BJ (cell line): ENCODE data around the gene OR10P1. TPM values are rescaled to one million over a fixed set of nuclear protein-coding genes. Genes with fewer than 3 reads are reported as not detected.

ENCODE experiments used
- CTCF ChIA-PET: fragments of 350-600 bp; formaldehyde crosslinking; extraction: SDS; loops from one replicate; lab custom pipeline; 2021; ENCODE audit warnings: antibody characterized with exemption, inconsistent platforms; lab: Yijun Ruan, JAX
- POLR2A ChIA-PET: fragments of 300-600 bp; sonication (Branson Sonifier 250); formaldehyde crosslinking; extraction: SDS; loops from one replicate; lab custom pipeline; 2021; ENCODE audit warnings: antibody characterized with exemption; lab: Charles Lee
- DNase-seq: peaks from one replicate; pipeline ENCODE4 v3.0.0-alpha.2; 2011; ENCODE audit warnings: low read depth
- H3K27me3 ChIP-seq: 2 replicates; pipeline ENCODE4 v1.6.0; 2011; ENCODE audit warnings: low read length; ENCODE audit not compliant: control insufficient read depth, insufficient read depth
- H3K36me3 ChIP-seq: 2 replicates; pipeline ENCODE4 v1.5.1; 2011; ENCODE audit warnings: low read length; ENCODE audit not compliant: control insufficient read depth, insufficient read depth
- H3K4me3 ChIP-seq: 2 replicates; pipeline ENCODE4 v1.5.1; 2011; ENCODE audit warnings: low read depth, mild to moderate bottlenecking, control low read depth, low read length
- polyA plus RNA-seq: library from polyadenylated mRNA; depleted of rRNA; stranded (reverse); fragments of >200 nt; gene quantifications from 2 replicates; pipeline ENCODE4 v1.2.3, GENCODE V29; 2011
- TF ChIP-seq, protein P1 (sequence below): IDR thresholded peaks from 2 replicates; pipeline ENCODE4 v1.5.1; 2011; ENCODE audit warnings: low read depth, mild to moderate bottlenecking, control low read depth, inconsistent platforms, low read length, moderate library complexity; ENCODE audit not compliant: insufficient read depth

OR10P1 gene
- polyA plus RNA-seq, 1 experiment = not detected

DNA sequence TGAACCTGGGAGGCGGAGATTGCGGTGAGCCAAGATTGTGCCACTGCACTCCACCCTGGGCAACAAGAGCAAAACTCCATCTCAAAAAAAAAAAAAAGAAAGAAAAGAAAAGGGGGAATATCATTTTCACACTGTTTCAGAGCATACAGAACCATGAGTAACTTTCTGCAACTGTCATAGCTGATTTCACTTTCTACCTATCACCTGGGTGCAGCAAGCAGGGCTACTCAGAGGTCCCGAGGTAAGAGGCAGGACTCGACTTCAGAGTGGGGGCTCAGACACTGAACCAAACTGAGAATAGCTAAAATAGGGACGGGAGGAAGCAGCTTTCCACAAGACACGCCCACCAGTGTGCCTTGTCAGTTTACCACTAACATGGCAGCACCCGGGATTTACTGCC is 29.8 kb downstream of the OR10P1 start:
- DNase-seq = no peak
- POLR2A ChIA-PET = no interaction called here
- H3K27me3 ChIP-seq = peaks cover 2% of the 10 kb centered on the region
- no peaks in the 10 kb centered on the region for H3K36me3 ChIP-seq
- no peak overlapping the region for H3K4me3 ChIP-seq
- TF ChIP-seq, protein P1, sequence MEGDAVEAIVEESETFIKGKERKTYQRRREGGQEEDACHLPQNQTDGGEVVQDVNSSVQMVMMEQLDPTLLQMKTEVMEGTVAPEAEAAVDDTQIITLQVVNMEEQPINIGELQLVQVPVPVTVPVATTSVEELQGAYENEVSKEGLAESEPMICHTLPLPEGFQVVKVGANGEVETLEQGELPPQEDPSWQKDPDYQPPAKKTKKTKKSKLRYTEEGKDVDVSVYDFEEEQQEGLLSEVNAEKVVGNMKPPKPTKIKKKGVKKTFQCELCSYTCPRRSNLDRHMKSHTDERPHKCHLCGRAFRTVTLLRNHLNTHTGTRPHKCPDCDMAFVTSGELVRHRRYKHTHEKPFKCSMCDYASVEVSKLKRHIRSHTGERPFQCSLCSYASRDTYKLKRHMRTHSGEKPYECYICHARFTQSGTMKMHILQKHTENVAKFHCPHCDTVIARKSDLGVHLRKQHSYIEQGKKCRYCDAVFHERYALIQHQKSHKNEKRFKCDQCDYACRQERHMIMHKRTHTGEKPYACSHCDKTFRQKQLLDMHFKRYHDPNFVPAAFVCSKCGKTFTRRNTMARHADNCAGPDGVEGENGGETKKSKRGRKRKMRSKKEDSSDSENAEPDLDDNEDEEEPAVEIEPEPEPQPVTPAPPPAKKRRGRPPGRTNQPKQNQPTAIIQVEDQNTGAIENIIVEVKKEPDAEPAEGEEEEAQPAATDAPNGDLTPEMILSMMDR = no peak
- CTCF ChIA-PET = interaction anchor here (0.6 kb wide), 2 partner anchors 143 to 1093 kb away, joined by 3 to 4 read pairs; no protein-coding TSS in a partner anchor

DNA sequence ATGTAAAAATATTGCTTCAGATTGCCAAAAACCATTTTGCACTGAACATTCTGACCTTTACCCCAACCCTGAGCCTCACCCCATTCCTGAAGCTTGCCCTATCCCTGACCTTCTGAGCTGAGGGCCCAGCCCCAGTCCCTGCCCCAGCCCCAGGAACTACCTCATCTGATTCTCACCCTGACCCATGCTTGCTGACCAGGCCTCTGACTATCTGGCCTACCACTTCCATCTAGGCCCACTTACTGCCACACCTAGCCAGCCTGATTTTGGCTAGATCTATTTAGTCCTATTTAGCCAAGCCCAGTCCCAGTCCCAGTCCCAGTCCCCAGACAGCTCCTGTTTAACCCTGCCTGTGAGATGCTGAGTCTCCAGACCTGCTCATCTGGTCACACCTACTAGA is 33.6 kb downstream of the OR10P1 start:
- no peak overlapping the region for H3K4me3 ChIP-seq
- H3K27me3 ChIP-seq = no peaks in the 10 kb centered on the region; the same call in 1 of the 2 replicates
- DNase-seq = no peak
- ChIA-PET POLR2A (no interaction called here), CTCF (interaction anchor here (0.6 to 1.9 kb wide), 3 partner anchors 11 to 50 kb away, joined by 3 to 4 read pairs (median 4); a partner anchor contains a TSS)
- no peaks in the 10 kb centered on the region for H3K36me3 ChIP-seq
- TF ChIP-seq, protein P1 = no peak

DNA sequence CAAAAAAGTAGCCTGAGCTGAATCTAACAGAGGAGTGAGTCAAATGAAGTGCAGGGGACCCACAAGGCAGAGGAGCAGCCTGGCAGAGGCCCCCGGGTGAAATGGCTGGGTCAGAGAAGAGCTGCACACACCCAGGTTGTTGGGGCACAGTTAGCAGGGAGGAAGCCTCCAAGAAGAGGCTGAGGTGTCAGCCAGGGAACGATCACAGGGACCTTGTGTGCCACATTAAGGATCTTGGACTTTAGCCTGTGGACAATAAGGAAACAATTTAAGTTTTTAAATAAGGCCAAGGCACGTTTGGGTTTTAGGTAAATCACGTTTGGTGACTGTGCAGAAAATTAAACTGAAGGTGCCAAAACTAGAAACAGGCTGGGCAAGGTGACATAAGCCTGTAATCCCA is 35.1 kb downstream of the OR10P1 start:
- no peak for DNase-seq
- Histone ChIP-seq H3K4me3 (no peak overlapping the region), H3K27me3 (no peaks in the 10 kb centered on the region; the same call in 1 of the 2 replicates), H3K36me3 (no peaks in the 10 kb centered on the region)
- ChIA-PET POLR2A (no interaction called here), CTCF (no interaction called here)
- TF ChIP-seq, protein P1 = no peak

DNA sequence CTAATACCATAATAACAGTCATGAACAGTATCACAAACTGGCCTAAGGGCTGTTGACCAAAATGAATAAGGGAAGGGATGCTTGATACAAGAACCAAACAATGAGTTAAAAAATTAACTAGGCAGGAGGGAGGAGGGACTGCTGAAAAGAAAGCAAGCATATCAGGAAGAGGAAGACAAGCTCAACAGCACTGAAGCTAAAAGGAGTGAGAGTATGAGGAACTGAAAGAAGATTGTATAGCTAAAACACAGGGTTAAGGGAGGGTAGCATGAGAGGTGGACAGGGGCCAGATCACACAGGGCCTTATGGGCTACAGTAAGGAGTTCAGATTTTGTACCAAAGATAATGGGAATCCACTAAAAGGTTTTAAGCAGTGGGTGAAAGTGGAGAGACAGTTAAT is 36.9 kb downstream of the OR10P1 start:
- TF ChIP-seq, protein P1 = no peak

DNA sequence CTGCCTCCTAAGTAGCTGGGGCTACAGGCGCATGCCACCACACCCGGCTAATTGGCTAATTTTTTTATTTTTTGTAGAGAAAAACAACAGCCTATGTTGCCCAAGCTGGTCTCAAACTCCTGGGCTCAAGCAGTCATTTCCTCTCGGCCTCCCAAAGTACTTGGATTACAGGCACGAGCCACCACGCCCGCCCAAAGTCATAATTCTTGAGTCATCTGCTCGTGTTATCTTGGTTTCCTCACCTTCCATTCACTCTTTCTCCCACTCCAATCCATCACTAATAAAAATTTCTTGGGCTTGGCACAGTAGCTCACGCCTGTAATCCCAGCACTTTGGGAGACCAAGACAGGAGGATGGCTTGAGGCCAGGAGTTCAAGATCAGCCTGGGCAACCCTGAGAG is 39.0 kb downstream of the OR10P1 start:
- CTCF ChIA-PET = interaction anchor here (1.1 to 1.6 kb wide), 3 partner anchors 19 to 61 kb away, joined by 3 read pairs; no protein-coding TSS in a partner anchor
- DNase-seq = no peak

More for the DNA sequence above, 36.9 kb downstream of the OR10P1 start:
- Histone ChIP-seq H3K27me3 (no peaks in the 10 kb centered on the region; the same call in 1 of the 2 replicates), H3K36me3 (no peaks in the 10 kb centered on the region), H3K4me3 (no peak overlapping the region)
- DNase-seq = no peak
- ChIA-PET POLR2A (no interaction called here), CTCF (interaction anchor here (0.6 to 1.7 kb wide), 3 partner anchors 9 to 143 kb away, joined by 3 to 5 read pairs (median 3); no protein-coding TSS in a partner anchor)

More for the DNA sequence above, 39.0 kb downstream of the OR10P1 start:
- TF ChIP-seq, protein P1 = no peak
- POLR2A ChIA-PET = no interaction called here
- Histone ChIP-seq H3K36me3 (no peaks in the 10 kb centered on the region), H3K27me3 (no peaks in the 10 kb centered on the region; the same call in 1 of the 2 replicates), H3K4me3 (no peak overlapping the region)
